Measurements from ENCODE around the gene PSEN1.

- TF ChIP-seq CTCF (IDR thresholded peaks at IDR 0.05) (no peak), RXRA (IDR thresholded peaks at IDR 0.05; ENCODE audit: borderline replicate concordance, low read depth) (no peak), REST (IDR thresholded peaks at IDR 0.05; ENCODE audit: low read depth, low read length) (no peak), EZH2phosphoT487 (IDR thresholded peaks at IDR 0.05; ENCODE audit: borderline replicate concordance, low read depth) (no peak), SMC3 (IDR thresholded peaks at IDR 0.05; ENCODE audit: low read depth, low read length) (no peak), POLR2AphosphoS5 (IDR thresholded peaks at IDR 0.05; ENCODE audit: low read depth, low read length) (no peak), GATA2 (CRISPR knock-in tag; IDR thresholded peaks at IDR 0.05) (no peak), NFIC (IDR thresholded peaks at IDR 0.05; ENCODE audit: borderline replicate concordance) (no peak), YY1 (IDR thresholded peaks at IDR 0.05; ENCODE audit: low read depth) (no peak), IRF3 (IDR thresholded peaks at IDR 0.05; ENCODE audit: low read depth, low read length) (no peak), FOXJ3 (CRISPR knock-in tag; IDR thresholded peaks at IDR 0.05) (no peak)
Measured at GRCh38 chr14:73265721-73266046, 129.4 kb downstream of the PSEN1 start.
